HCT116 (cell line): ENCODE measurements around the gene TSPAN8.

Source experiments
- CEBPB ChIP-seq: IDR thresholded peaks from 2 replicates; pipeline ENCODE4 v1.6.1; 2012; ENCODE audit warnings: low read depth
- CTCF ChIP-seq, 3 experiments: fragments of 200-600 bp in 1 of 3; sonication (generic) in 1 of 3; IDR thresholded peaks in 2 of 3; conservative IDR thresholded peaks in 1 of 3; 2 replicates each; pipeline ENCODE4 v1.5.1; 2012 to 2017; ENCODE audit warnings: low read depth in 2 of 3, low read length in 2 of 3, antibody characterized with exemption in 1 of 3, borderline replicate concordance in 1 of 3, control low read depth in 1 of 3, mild to moderate bottlenecking in 1 of 3, mixed read lengths in 1 of 3, mixed run types in 1 of 3, moderate library complexity in 1 of 3; ENCODE audit not compliant: insufficient read depth in 1 of 3
- EZH2 ChIP-seq: fragments of 200-600 bp; sonication (generic); IDR thresholded peaks from 2 replicates; pipeline ENCODE4 v1.6.1; 2017; ENCODE audit warnings: antibody characterized with exemption, mixed run types
- EZH2phosphoT487 ChIP-seq: fragments of 200-600 bp; IDR thresholded peaks from 2 replicates; pipeline ENCODE4 v1.6.1; 2018; ENCODE audit warnings: antibody characterized with exemption, borderline replicate concordance
- MAX ChIP-seq: IDR thresholded peaks from 2 replicates; pipeline ENCODE4 v1.6.1; 2012
- POLR2A ChIP-seq: IDR thresholded peaks from 2 replicates; pipeline ENCODE4 v1.7.0; 2011; ENCODE audit warnings: borderline replicate concordance; ENCODE audit not compliant: insufficient read depth, insufficient read length; ENCODE audit errors: extremely low read depth
- POLR2AphosphoS5 ChIP-seq: IDR thresholded peaks from 2 replicates; pipeline ENCODE4 v1.6.1; 2011; ENCODE audit warnings: mild to moderate bottlenecking, low read depth, low read length, moderate library complexity
- REST ChIP-seq: IDR thresholded peaks from 2 replicates; pipeline ENCODE4 v1.6.1; 2012; ENCODE audit warnings: low read depth
- YY1 ChIP-seq: IDR thresholded peaks from 2 replicates; pipeline ENCODE4 v1.6.1; 2011; ENCODE audit warnings: low read length, low read depth, moderate library complexity, mild to moderate bottlenecking; ENCODE audit not compliant: insufficient replicate concordance; ENCODE audit errors: extremely low read depth
- TF ChIP-seq, protein P1 (sequence below): IDR thresholded peaks from 2 replicates; pipeline ENCODE4 v1.6.1; 2012

DNA sequence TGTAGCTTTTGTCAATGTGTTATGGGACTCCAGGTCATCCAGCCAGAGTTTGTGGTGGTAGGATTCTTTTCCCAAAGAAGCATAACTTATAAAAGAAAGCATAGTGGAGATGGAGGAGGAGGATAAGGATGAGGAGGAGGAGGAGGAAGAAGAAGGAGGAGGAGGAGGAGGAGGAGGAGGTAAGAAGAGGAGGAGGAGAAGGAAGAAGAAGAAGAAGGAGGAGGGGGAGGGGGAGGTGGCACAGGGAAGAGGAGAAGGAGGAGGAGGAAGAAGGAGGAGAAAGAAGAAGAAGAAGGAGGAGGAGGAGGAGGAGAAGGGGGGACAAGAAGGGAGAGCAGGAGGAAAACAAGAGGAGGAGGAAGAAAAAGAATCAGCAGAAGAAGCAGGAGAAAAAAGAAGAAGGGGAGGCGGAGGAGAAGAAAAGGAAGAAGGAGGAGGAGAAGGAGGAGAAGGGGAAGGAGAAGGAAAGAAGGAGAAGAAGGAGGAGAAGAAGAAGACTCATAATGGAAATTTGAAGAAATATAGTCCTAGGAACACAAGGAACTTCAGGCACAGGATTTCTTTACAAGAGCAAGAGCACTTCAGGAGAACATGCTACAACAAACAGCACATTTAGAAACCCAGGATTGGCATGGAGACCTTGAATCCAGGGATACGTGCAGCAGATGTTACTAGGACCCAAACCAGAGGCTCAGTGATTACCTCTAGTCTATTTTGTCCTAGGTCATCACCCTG, 22.6 kb downstream of the TSPAN8 start:
- TF ChIP-seq CEBPB (no peak), CTCF (IDR thresholded peaks at IDR 0.05 in 2 of 3, conservative IDR thresholded peaks at IDR 0.05 in 1 of 3; ENCODE audit: borderline replicate concordance in 1 of 3, insufficient read depth in 1 of 3, low read depth in 2 of 3, low read length in 2 of 3) (no peak), YY1 (no peak), POLR2A (no peak), POLR2AphosphoS5 (no peak), EZH2phosphoT487 (no peak), MAX (no peak), EZH2 (no peak), REST (no peak)
- TF ChIP-seq, protein P1, sequence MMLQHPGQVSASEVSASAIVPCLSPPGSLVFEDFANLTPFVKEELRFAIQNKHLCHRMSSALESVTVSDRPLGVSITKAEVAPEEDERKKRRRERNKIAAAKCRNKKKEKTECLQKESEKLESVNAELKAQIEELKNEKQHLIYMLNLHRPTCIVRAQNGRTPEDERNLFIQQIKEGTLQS: no peak
